Hematopoietic multipotent progenitor cell treated with erythropoietin and hydrocortisone succinate and interleukin-3 and kit ligand, for 4 days (in vitro differentiated cells): ENCODE data around the gene LRCOL1.
"Not testable (repeated sequence)": the region's sequence is repeated elsewhere in the genome, so short reads cannot be mapped to it uniquely, and the experiment has no call there.

Experiments
- DNase-seq: peaks from one replicate; pipeline ENCODE4 v3.0.0-alpha.2; 2015

The LRCOL1 gene

DNA sequence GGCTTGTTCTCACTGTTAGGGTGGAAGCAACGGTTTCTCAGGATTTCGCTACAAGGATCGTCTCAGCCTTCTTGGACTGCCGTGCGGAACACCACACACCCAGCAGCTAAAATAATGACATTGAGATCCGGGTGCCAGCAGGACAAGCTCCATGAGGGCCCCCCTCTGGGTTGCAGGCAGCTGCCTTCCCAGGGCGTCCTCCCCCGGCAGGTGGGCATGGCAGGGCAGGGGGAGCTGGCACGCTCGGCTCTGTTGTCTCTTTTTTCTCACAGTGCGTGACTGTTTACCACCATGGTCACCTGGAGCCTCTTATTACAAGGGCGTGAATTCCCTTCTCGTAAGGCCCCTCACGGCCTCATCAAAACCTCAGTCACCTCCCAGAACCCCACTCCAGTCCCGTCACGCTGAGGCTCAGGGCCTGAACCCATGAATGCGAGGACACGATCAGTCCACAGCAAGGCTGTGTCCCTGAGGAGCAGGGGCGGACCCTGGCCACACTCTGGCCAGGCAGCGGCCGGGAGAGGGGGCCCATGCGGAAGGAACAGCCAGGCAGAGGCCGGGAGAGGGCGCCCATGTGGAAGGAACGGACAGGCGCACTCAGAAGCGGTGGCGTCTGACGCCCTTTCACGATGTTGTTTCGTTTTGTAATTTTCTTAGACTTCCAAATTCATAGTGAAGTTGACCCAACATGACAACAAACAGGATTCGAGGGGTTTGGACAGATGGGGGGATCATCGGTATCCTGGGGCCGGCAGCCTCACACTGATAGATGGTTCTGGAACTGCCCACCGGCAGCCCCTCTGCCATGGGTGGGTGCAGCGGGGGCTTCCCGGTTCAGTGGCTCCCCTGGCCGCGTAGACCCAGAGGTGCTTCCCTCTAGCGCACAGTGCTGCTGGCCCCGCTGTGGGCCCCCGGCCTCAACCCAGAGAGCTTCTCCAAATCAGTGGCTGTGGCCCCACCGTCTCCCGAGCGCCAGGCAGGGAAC is 10.0 kb downstream of the LRCOL1 start:
- DNase-seq = peak; percentile 81

DNA sequence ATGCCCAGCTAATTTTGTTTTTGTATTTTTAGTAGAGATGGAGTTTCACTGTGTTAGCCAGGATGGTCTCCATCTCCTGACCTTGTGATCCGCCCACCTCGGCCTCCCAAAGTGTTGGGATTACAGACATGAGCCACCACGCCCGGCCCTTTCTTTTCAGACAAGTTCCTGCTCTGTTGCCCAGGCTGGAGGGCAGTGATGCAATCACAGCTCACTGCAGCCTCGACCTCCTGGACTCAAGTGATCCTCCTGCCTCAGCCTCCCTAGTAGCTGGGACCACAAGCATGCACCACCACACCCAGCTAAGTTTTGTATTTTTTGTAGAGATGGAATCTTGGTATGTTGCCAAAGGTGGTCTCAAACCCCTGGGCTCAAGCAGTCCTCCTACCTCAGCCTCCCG is 10.9 kb downstream of the LRCOL1 start:
- DNase-seq = not testable (repeated sequence)

DNA sequence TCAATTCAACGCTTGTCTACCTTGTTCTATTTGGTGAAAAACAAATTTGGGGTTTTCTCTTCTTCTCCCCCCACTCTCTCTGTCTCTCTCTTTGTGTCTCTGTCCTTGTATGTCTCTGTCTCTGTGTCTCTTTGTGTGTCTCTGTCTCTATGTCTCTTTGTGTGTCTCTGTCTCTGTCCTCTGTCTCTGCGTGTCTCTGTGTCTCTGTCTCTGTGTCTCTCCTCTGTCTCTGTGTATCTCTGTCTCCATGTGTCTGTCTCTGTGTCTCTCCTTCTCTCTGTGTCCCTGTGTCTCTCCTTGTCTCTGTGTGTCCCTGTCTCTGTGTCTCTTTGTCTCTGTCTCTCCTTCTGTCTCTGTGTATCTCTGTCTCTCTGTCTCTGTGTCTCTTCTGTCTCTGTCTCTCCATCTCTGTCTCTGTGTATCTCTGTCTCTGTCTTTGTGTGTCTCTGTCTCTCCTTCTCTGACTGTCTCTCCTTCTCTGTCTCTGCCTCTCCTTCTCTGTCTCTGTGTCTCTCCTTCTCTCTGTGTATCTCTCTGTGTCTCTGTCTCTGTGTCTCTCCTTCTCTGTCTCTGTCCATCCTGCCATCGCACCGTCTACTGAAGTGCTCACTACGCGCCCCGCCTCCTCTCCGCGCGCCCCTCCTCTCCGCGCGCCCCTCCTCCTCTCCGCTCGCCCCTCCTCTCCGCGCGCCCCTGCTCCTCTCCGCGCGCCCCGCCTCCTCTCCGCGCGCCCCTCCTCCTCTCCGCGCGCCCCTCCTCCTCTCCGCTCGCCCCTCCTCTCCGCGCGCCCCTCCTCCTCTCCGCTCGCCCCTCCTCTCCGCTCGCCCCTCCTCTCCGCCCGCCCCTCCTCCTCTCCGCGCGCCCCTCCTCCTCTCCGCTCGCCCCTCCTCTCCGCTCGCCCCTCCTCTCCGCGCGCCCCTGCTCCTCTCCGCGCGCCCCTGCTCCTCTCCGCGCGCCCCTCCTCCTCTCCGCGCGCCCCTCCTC is 12.8 kb downstream of the LRCOL1 start:
- peak; percentile 54 for DNase-seq

DNA sequence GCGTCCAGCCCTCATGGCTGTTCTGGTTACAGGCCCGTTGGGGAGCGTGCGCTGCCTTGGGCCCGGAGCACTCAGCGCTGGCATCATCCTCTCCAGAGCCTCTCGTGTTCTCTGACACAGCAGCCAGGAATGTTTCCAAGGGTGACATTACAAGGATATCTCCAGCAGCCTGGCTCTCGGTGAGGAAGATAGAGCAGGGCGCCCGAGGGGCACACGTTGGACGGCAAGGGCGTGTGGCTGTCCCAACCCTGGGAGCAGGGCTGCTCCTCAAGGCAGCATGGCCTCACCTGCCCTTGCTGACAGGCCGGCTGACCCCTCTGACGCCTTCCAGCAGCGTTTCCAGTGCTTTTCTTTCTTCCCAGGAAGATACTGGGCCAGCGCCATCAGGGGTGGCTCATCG is 14.4 kb downstream of the LRCOL1 start:
- DNase-seq = no peak

DNA sequence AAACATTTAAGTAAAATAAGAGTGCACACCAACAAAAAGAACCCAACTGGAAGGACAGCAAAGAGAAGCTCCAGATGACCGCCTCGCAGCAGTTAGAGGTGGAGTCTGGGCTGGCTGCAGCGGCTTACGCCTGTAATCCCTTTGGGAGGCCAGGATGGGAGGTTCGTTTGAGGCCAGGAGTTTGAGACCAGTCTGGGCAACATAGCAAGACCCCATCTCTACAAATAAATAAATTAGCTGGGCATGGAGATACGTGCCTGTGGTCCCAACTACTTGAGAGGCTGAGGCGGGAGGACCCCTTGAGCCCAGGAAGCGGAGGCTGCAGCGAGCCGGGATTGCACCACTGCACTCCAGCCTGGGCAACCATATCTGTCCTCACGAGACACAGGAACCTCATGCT is 15.2 kb downstream of the LRCOL1 start:
- DNase-seq = no peak

DNA sequence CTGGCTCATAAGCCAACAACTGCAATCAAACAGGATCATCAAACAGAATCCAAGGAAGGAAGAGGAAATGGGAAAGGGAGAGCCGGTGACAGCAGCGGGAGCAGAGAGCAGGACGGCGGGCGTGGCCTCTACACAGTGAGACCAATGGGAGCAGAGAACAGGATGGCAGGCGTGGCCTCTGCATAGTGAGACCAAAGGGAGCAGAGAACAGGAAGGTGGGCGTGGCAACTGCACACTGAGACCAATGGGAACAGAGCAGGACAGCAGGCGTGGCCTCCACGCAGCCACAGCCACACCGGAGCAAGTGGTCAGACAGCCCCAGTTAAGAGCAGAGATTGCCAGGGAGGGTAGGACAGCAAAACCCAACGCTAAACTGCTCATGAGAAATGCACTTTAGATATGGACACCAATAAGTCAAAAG is 16.4 kb downstream of the LRCOL1 start:
- peak; percentile 89 for DNase-seq

DNA sequence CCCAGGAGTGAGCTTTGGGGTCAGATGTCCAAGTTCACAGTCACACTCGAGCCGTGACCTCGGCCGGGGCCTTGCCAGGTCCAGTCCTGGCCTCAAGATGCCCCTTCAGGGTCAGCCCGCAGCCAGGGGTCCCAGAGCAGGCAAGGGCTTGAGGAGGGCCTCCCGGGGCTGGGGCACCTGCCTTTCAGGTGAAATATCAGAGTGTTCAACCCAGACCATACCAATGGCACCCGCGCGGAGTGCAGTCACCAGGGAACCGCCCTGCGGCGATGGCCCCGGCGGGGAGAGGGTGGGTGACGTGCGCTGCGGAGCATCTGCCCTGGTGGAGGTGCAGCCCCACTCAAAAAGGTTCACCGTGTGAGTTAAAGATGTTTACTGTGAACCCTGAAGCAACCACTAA is 16.9 kb downstream of the LRCOL1 start:
- DNase-seq = no peak

DNA sequence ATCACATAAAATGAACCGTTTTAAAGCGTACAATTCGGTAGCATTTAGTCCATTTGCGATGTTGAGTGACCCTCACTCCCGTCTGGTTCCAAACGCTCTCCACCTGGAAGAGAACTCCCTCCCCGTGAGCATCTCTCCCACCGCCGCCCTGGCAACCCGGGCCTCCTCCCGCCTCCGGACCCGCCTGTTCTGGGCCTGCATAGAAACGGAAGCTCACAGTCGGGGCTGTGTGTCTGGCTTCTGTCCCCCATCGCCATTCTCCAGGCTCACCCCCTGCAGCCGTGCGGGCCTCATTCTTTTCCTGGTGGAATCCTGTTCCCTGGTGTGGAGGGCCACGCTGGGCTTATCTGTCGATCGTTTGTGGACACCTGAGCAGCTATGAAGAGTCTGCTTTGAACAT is 17.3 kb downstream of the LRCOL1 start:
- DNase-seq = no peak

DNA sequence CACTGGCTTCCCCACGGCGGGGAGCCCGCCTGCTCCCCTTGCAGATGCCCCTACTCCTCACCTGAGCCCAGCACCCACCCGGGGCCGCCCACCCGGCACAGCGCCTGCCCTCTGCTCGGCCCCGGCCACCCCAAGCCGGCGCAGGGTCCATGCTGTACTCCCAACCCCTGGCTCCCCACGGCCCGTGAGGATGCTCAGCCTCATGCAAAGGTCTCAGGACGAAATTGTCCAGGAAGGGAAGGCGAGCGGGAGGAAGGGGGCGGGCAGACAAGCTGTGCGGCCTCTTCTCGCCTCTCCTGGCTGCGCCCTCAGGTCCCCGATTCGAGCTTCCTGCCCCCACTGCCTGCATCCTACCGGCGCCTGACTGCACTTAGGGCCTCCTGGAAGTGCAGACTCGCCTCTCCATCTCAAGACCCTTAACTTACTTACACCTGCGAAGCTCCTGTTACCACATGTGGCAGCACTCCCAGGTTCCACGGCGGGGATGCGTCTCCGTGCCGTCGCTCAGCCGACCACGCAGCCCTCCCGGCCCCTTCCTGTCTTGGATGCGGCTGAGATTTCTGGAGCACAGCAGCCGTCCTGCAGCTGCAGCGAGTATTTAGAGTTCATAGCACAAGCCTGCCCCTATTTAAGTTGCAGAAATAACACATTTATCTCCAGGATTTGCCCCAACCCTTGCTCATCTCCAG is 18.0 kb downstream of the LRCOL1 start:
- DNase-seq = no peak

DNA sequence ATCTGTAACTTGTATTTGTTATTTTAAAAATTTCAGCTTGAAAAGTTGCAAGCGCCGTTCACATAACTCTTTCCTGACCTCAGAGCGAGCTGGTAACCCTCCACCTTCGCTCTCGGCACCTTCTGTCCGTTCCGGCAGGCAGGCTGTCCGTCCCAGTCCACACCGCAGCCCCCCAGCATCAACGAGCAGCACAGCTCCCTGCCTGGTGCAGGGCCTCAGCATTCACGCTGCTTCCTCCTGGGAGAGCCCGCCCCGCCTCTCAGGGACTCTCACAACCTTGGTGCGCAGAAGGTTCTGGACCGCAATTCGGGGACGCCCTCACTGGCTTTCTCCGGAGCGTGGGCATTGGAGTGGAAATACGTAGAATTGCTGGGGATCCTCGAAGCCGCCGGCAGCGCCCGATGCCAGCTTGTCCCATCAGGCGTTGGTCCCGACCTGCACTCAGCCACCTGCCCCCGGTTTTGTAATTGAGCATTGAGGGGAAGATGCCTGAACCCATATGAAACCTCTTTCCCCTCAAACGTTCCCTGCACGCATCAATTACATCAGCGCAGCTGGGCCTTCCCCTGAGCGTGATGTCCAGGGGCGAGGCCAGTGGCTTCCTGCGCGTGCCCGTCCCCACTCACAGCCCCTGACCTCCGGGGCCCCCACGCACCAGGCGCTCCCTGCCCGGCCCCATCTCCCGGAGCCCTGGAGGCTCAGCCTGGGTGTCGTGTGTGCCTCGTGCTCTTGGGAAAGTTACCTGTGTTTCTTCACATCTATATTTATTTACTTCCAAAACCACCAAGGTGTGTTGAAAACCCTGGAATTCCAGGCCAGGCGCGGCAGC is 19.1 kb downstream of the LRCOL1 start:
- DNase-seq = no peak

DNA sequence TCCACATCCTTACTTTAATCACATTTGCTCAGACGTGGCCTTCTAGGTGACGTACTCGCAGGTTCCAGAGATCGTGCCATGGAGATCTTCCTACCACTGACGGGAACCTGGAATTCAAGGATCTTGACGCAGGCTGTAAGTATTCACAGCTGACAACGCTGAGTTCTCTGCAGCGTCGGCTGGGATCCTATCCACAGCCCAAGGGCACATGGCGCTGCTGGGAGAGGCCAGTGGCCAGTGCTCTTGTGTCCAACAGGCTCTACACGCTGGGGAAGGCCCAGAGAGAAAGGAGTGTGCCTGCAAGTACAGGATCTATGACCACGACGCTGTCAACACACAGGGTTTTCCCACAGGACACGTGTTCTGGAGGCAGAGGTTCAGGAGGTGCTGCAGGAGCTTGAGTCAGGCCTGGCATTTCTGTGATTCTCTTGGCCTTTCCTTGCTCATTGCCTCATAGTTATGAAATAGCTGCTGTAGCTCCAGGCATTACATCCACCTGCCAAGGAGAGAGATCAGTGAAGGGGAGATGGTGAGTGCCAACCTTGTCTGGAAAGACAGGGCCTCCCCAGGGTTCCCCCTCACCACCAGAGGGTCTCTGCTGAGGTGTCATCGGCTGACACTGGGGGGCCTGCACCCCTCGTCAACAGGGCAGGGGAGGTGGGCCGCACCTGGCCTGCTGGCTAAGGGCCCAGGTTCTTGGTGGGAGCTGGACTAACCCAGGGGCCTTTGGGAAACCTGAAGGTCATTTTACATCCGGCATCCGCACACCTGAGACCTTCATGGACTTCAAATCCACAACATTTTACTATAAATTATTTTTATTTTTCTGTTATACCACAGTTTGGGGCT is 21.3 kb downstream of the LRCOL1 start:
- DNase-seq = no peak

DNA sequence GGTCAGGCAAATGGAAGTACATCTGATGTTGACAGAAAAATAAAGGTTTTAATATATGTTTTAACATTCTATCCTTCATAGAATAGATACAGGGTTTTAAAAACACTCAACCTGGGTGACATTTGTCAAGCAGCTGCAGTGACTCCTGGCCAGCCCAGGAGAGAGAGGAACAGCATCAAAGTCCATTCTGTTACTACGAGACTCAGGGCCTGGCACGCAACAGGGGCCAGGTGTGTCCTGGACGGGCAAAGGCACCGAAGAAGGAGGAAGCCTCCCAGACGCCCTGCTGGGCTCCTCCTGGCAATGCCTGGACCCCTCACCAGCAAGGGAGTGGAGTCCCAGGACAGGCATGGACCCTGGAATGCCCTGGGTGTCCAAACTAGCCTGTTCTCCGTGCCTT is 22.1 kb downstream of the LRCOL1 start:
- no peak for DNase-seq

DNA sequence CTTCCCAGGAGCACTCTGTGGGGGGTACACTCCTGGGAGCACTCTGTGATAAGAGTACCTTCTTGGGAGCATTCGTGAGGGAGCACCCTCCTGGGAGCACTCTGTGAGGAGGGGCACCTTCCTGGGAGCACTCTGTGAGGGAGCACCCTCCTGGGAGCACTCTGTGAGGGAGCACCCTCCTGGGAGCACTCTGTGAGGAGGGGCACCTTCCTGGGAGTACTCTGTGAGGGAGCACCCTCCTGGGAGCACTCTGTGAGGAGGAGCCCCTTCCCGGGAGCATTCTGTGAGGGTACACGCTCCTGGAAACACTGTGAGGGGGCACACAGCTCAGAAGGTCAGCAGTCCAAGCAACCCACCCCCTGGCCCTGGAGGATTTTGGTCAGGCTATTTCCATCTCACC is 22.6 kb downstream of the LRCOL1 start:
- DNase-seq = no peak

DNA sequence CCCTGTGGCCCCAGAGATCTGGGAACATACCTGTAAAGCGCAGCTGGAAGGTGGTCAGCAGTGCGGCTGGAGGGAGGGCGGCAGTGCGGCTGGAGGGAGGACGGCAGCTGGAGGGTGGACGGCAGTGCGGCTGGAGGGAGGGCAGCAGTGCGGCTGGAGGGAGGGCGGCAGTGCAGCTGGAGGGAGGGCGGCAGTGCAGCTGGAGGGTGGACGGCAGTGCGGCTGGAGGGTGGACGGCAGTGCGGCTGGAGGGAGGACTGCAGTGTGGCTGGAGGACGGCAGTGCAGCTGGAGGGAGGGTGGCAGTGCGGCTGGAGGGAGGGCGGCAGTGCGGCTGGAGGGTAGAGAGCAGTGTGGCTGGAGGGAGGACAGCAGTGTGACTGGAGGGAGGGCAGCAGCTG is 23.5 kb downstream of the LRCOL1 start:
- DNase-seq = no peak

DNA sequence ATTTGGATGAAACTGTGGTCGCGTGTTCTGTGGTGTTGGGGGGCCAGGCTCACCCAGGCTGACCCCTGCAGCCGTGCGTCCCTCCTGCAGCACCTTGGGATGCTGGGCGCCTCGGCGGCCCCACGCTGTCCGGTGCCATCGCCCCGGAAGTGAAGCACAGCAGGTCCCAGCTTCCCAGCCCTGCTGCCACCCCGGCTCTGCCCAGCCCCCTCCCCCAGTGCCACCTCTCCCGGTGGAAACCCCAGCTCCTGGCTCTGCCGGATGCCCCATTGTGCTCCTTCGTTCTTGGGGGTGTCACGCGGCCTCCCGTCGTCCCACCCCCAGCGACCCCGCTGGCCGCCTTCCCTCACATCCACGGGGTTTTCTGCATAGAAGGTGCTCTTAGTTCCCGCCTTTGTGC is 25.2 kb downstream of the LRCOL1 start:
- no peak for DNase-seq

DNA sequence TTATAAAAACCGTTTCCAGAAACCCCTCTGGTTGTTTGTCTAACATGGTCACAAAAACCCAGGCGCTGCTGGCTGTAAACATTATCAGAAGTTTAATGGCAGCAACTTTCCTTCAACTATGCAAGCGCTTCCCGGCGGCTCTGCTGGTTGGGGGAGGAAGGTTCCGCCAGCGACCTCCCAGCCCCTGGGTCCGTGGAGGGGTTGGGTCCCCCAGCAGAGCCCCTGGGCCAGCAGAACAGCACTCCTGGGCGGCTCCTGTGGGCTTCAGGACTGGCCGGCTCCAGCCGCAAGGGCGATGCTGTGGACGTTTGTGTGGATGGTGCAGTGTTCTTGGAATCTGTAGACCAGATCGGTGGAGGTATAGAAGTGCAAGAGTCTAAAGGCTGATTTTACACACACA is 26.0 kb downstream of the LRCOL1 start:
- no peak for DNase-seq

DNA sequence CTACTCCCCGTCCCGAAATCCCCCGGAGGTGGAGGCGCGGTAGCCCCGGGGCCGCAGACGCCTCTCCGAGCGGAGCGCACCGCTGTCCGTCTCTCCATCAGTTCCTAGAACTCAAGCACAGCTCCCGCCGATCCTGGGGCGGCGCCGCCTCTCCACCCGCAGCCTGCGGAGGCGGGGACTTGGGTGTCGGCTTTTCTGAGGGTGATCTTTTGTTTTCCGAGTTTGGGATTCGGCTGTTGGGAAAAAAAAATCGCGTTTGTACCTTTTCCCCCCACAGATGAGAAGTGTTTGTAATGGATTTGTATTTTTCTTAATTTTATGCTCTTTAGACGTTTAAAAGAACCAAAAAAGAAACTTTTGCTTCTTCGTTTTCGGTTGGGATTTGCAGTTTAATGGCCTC is 26.6 kb downstream of the LRCOL1 start:
- no peak for DNase-seq

DNA sequence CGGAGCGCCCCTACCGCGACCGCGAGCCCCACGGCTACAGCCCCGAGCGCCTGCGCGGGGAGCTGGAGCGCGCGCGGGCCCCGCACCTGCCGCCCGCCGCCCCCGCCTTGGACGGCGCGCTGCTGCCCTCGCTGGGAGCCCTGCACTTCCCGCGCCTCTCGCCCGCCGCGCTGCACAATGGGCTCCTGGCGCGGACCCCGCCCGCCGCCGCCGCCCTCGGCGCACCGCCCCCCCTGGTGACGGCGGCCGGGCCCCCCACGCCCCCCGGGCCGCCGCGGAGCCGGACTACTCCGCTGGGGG is 27.0 kb downstream of the LRCOL1 start:
- no peak for DNase-seq

DNA sequence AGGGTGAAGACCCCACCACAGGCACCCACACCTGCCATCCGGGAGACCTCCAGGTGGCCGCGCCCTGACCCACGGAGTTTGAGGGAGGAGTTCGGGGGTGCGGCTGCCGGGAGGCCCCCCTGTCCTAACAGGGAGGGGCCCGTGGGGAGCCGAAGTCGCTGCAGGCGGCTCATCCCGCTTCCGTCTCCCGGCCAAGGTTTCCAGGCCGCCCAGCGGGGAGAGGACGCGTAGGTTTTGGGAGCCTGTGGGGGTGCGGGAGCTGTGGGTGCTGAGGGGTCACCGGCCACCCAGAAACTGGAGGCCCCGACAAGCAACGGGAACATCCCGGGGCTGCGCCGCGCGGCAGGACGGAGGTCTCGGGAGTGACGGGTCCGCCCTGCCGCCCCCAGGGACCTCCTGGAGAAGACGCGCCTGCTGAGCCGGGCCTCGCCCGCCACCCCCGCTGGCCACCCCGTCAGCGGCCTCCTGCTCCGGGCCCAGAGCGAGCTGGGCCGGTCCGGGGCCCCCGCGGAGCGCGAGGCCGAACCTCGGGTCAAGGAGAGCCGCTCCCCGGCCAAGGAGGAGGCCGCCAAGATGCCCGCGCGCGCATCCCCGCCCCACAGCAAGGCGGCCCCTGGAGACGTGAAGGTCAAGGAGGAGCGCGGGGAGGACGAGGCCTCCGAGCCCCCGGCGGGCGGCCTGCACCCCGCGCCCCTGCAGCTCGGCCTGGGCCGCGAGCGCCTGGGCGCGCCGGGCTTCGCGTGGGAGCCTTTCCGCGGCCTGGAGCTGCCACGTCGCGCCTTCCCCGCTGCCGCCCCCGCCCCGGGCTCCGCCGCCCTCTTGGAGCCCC is 27.6 kb downstream of the LRCOL1 start:
- no peak for DNase-seq

DNA sequence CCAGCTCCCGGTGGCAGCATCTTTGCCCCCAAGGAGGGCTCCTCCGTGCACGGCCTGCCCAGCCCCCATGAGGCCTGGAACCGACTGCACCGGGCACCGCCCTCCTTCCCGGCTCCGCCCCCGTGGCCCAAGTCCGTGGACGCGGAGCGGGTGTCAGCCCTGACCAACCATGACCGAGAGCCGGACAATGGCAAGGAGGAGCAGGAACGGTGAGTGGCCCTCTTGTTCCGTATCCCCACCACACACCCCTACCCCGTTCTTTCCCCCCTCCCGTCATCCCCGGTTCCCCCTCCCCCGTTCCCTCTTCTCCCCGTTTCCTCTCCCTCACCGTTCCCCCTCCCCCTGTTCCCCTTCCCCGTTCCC is 28.3 kb downstream of the LRCOL1 start:
- no peak for DNase-seq
